MG63 (cell line): ENCODE measurements around the gene SLC4A7. TPM values are rescaled to one million over a fixed set of nuclear protein-coding genes. Genes with fewer than 3 reads are reported as not detected.

ENCODE experiments used
- DNase-seq: peaks from one replicate; pipeline ENCODE4 v3.0.0-alpha.2; 2020
- H3K27me3 ChIP-seq: fragments of 250-450 bp; sonication (Bioruptor Pico); 2 replicates; pipeline ENCODE4 v1.5.1; 2020; ENCODE audit warnings: mild to moderate bottlenecking, moderate library complexity
- H3K36me3 ChIP-seq: fragments of 250-450 bp; sonication (Bioruptor Pico); 2 replicates; pipeline ENCODE4 v1.5.1; 2020; ENCODE audit warnings: mild to moderate bottlenecking, moderate library complexity
- H3K4me3 ChIP-seq: fragments of 250-450 bp; sonication (Bioruptor Pico); 2 replicates; pipeline ENCODE4 v1.5.1; 2020; ENCODE audit warnings: mild to moderate bottlenecking, moderate library complexity
- H3K9me3 ChIP-seq: fragments of 250-450 bp; sonication (Bioruptor Pico); 2 replicates; pipeline ENCODE4 v1.5.1; 2020; ENCODE audit warnings: mild to moderate bottlenecking, moderate library complexity
- total RNA-seq: library from RNA; depleted of rRNA; stranded (reverse); fragments of >200 nt; shearing (Covaris generic); gene quantifications from 2 replicates; pipeline ENCODE4 v1.2.3, GENCODE V29; 2014; ENCODE audit warnings: low replicate concordance

Gene SLC4A7
- total RNA-seq, 1 experiment from 2014 or later, result 21.6 TPM

- no peak for DNase-seq
- no peaks in the 10 kb centered on the region for H3K36me3 ChIP-seq
- no peaks in the 10 kb centered on the region for H3K9me3 ChIP-seq
- H3K27me3 ChIP-seq, result no peaks in the 10 kb centered on the region
- H3K4me3 ChIP-seq, result no peak overlapping the region
Measured at GRCh38 chr3:27501759-27502158, 17.6 kb upstream of the SLC4A7 start.

- no peaks in the 10 kb centered on the region for H3K27me3 ChIP-seq
- no peaks in the 10 kb centered on the region for H3K36me3 ChIP-seq
- H3K9me3 ChIP-seq, result no peaks in the 10 kb centered on the region
- H3K4me3 ChIP-seq, result no peak overlapping the region
- DNase-seq, result no peak
Measured at GRCh38 chr3:27500986-27501385, 16.8 kb upstream of the SLC4A7 start.

GRCh38 chr3:27500035-27500434 lies 15.9 kb upstream of the SLC4A7 start:
- no peaks in the 10 kb centered on the region for H3K9me3 ChIP-seq
- no peak overlapping the region for H3K4me3 ChIP-seq
- no peaks in the 10 kb centered on the region for H3K27me3 ChIP-seq
- DNase-seq, result no peak
- no peaks in the 10 kb centered on the region for H3K36me3 ChIP-seq

- no peaks in the 10 kb centered on the region for H3K27me3 ChIP-seq
- H3K9me3 ChIP-seq, result no peaks in the 10 kb centered on the region
- no peaks in the 10 kb centered on the region for H3K36me3 ChIP-seq
- H3K4me3 ChIP-seq, result no peak overlapping the region
- no peak for DNase-seq
Measured at GRCh38 chr3:27494784-27495183, 10.6 kb upstream of the SLC4A7 start.

GRCh38 chr3:27488821-27489220 lies 4.6 kb upstream of the SLC4A7 start:
- no peak for DNase-seq
- Histone ChIP-seq H3K36me3 (no peaks in the 10 kb centered on the region), H3K27me3 (no peaks in the 10 kb centered on the region), H3K4me3 (no peak overlapping the region), H3K9me3 (no peaks in the 10 kb centered on the region)

GRCh38 chr3:27487383-27487782 lies 3.2 kb upstream of the SLC4A7 start:
- Histone ChIP-seq H3K36me3 (peaks cover 10% of the 10 kb centered on the region), H3K27me3 (no peaks in the 10 kb centered on the region), H3K4me3 (no peak overlapping the region), H3K9me3 (no peaks in the 10 kb centered on the region)
- no peak for DNase-seq

GRCh38 chr3:27486336-27486735 lies 2.2 kb upstream of the SLC4A7 start:
- Histone ChIP-seq H3K36me3 (peaks cover 21% of the 10 kb centered on the region), H3K9me3 (no peaks in the 10 kb centered on the region)
- DNase-seq, result no peak

GRCh38 chr3:27485866-27486265 lies 1.7 kb upstream of the SLC4A7 start:
- DNase-seq, result no peak
- no peaks in the 10 kb centered on the region for H3K9me3 ChIP-seq
- no peak overlapping the region for H3K4me3 ChIP-seq
- H3K36me3 ChIP-seq, result peaks cover 25% of the 10 kb centered on the region
- H3K27me3 ChIP-seq, result no peaks in the 10 kb centered on the region

More at GRCh38 chr3:27486336-27486735, 2.2 kb upstream of the SLC4A7 start:
- Histone ChIP-seq H3K4me3 (no peak overlapping the region), H3K27me3 (no peaks in the 10 kb centered on the region)

GRCh38 chr3:27483117-27484014 lies 818 bp downstream of the SLC4A7 start:
- Histone ChIP-seq H3K9me3 (no peaks in the 10 kb centered on the region), H3K4me3 (peak overlapping the region; percentile 80), H3K27me3 (no peaks in the 10 kb centered on the region), H3K36me3 (peaks cover 31% of the 10 kb centered on the region)
- peak; percentile 51 for DNase-seq

GRCh38 chr3:27479806-27480543 lies 4.2 kb downstream of the SLC4A7 start:
- H3K4me3 ChIP-seq, result peak overlapping the region; percentile 80
- no peaks in the 10 kb centered on the region for H3K27me3 ChIP-seq
- H3K36me3 ChIP-seq, result peaks cover 58% of the 10 kb centered on the region
- no peak for DNase-seq
- H3K9me3 ChIP-seq, result no peaks in the 10 kb centered on the region

- H3K27me3 ChIP-seq, result no peaks in the 10 kb centered on the region
- H3K4me3 ChIP-seq, result no peak overlapping the region
- no peak for DNase-seq
- H3K9me3 ChIP-seq, result no peaks in the 10 kb centered on the region
- H3K36me3 ChIP-seq, result peaks cover 56% of the 10 kb centered on the region
Measured at GRCh38 chr3:27471923-27472550, 12.1 kb downstream of the SLC4A7 start.

- H3K36me3 ChIP-seq, result peaks cover 36% of the 10 kb centered on the region
- H3K9me3 ChIP-seq, result no peaks in the 10 kb centered on the region
- no peak for DNase-seq
- no peaks in the 10 kb centered on the region for H3K27me3 ChIP-seq
- H3K4me3 ChIP-seq, result no peak overlapping the region
Measured at GRCh38 chr3:27468283-27468886, 15.8 kb downstream of the SLC4A7 start.

GRCh38 chr3:27467545-27467944 lies 16.6 kb downstream of the SLC4A7 start:
- no peak overlapping the region for H3K4me3 ChIP-seq
- H3K36me3 ChIP-seq, result peaks cover 33% of the 10 kb centered on the region
- H3K9me3 ChIP-seq, result no peaks in the 10 kb centered on the region

GRCh38 chr3:27464646-27465045 lies 19.5 kb downstream of the SLC4A7 start:
- Histone ChIP-seq H3K36me3 (peaks cover 25% of the 10 kb centered on the region), H3K9me3 (no peaks in the 10 kb centered on the region), H3K4me3 (no peak overlapping the region), H3K27me3 (no peaks in the 10 kb centered on the region)
- DNase-seq, result no peak

More at GRCh38 chr3:27467545-27467944, 16.6 kb downstream of the SLC4A7 start:
- H3K27me3 ChIP-seq, result no peaks in the 10 kb centered on the region
- no peak for DNase-seq

GRCh38 chr3:27462228-27462627 lies 22.0 kb downstream of the SLC4A7 start:
- Histone ChIP-seq H3K27me3 (no peaks in the 10 kb centered on the region), H3K36me3 (peaks cover 26% of the 10 kb centered on the region), H3K9me3 (no peaks in the 10 kb centered on the region), H3K4me3 (no peak overlapping the region)
- no peak for DNase-seq

GRCh38 chr3:27458929-27459328 lies 25.3 kb downstream of the SLC4A7 start:
- no peak for DNase-seq
- no peaks in the 10 kb centered on the region for H3K27me3 ChIP-seq

GRCh38 chr3:27456554-27456953 lies 27.6 kb downstream of the SLC4A7 start:
- Histone ChIP-seq H3K4me3 (no peak overlapping the region), H3K36me3 (peaks cover 35% of the 10 kb centered on the region), H3K9me3 (no peaks in the 10 kb centered on the region), H3K27me3 (no peaks in the 10 kb centered on the region)
- no peak for DNase-seq

More at GRCh38 chr3:27458929-27459328, 25.3 kb downstream of the SLC4A7 start:
- Histone ChIP-seq H3K4me3 (no peak overlapping the region), H3K9me3 (no peaks in the 10 kb centered on the region), H3K36me3 (peaks cover 30% of the 10 kb centered on the region)
